Gastrocnemius medialis (tissue), 4 donors: Measurements from ENCODE around the gene MSANTD2. TPM values are rescaled to one million over a fixed set of nuclear protein-coding genes. Genes with fewer than 3 reads are reported as not detected.

Experiments
- ATAC-seq, 2 donors: fragments of 150-250 bp; one replicate each; pipeline ENCODE4 v1.9.1; 2016
- DNase-seq, 2 donors: peaks; one replicate each; pipeline ENCODE4 v3.0.0-alpha.2; 2019
- H3K27ac ChIP-seq, 4 donors: fragments of 200-600 bp; sonication (generic); 1 replicate in 1 of 4; 2 replicates in 3 of 4; pipeline ENCODE4 v1.5.1; 2016 to 2018; ENCODE audit warnings: mild to moderate bottlenecking in 2 of 4, moderate library complexity in 1 of 4
- H3K27me3 ChIP-seq, 3 donors: fragments of 200-600 bp; sonication (generic) in 2 of 3; 1 replicate in 1 of 3; 2 replicates in 2 of 3; pipeline versions ENCODE4 v1.5.1 to v1.6.0; 2016 to 2019; ENCODE audit warnings: mild to moderate bottlenecking in 1 of 3, moderate library complexity in 1 of 3
- H3K36me3 ChIP-seq, 2 donors: fragments of 200-600 bp; sonication (generic) in 1 of 2; one replicate each; pipeline ENCODE4 v1.5.1; 2017 to 2018
- H3K4me1 ChIP-seq, 2 donors: fragments of 200-600 bp; sonication (generic) in 1 of 2; one replicate each; pipeline ENCODE4 v1.5.1; 2016 to 2017; ENCODE audit warnings: mild to moderate bottlenecking in 2 of 2
- H3K4me3 ChIP-seq, 4 donors: fragments of 200-600 bp; sonication (generic) in 3 of 4; 1 replicate in 1 of 4; 2 replicates in 3 of 4; pipeline ENCODE4 v1.5.1; 2016 to 2019; ENCODE audit warnings: mild to moderate bottlenecking in 2 of 4
- H3K9me3 ChIP-seq, 3 donors: fragments of 200-600 bp; sonication (generic) in 2 of 3; 1 replicate in 1 of 3; 2 replicates in 2 of 3; pipeline ENCODE4 v1.5.1; 2016 to 2019
- CTCF ChIP-seq, 5 experiments: fragments of 450-650 bp in 3 of 5; fragments of 200-600 bp in 2 of 5; sonication (generic) in 2 of 5; IDR thresholded peaks in 4 of 5; conservative IDR thresholded peaks in 1 of 5; 1 replicate in 4 of 5; 2 replicates in 1 of 5; pipeline ENCODE4 v1.5.1; 2016 to 2019; ENCODE audit warnings: antibody characterized with exemption in 5 of 5, mild to moderate bottlenecking in 3 of 5, moderate library complexity in 3 of 5
- POLR2A ChIP-seq, 2 donors: fragments of 450-650 bp; IDR thresholded peaks; one replicate each; pipeline ENCODE4 v1.6.1; 2017; ENCODE audit warnings: antibody characterized with exemption in 2 of 2, mild to moderate bottlenecking in 2 of 2, moderate library complexity in 2 of 2
- in situ Hi-C, 4 donors: fragments of 200-750 bp; cut with MboI; loops; one replicate each; pipeline versions ENCODE4 v1.15.0 to v1.8.0; 2017; ENCODE audit warnings: low sequenced_read_pairs in 4 of 4
- intact Hi-C: fragments of 100-400 bp; cut with DNase I; formaldehyde crosslinking; loops from one replicate; pipeline ENCODE4 v1.15.1; 2023; ENCODE audit warnings: low total_unique reads
- total RNA-seq, 4 donors: library from RNA; depleted of rRNA; stranded (reverse); fragments of >200 nt; gene quantifications; one replicate each; pipeline versions ENCODE4 v1.1.0 to v1.2.3, GENCODE V29; 2016

Gene MSANTD2
- total RNA-seq, 4 donors from 2014 or later, result 3.3 to 5.1 (median 3.8) TPM

GRCh38 chr11:124739479-124740276 lies 60.5 kb downstream of the MSANTD2 start, which contains the start of gene NRGN:
NRGN (plus strand) TSS chr11:124739942; CDS start chr11:124740085, 143 bp downstream.
- peak; percentile 88 to 93 for ATAC-seq
- peak in 1 of 5 experiments; percentile 25 for TF ChIP-seq CTCF (IDR thresholded peaks at IDR 0.05 in 4 of 5, conservative IDR thresholded peaks at IDR 0.05 in 1 of 5)
- no peak for TF ChIP-seq POLR2A (IDR thresholded peaks at IDR 0.05)
- peak within 1 kb of the TSS in 2 of 4 donors; percentile 12 to 33 for H3K27ac ChIP-seq
- no peaks in the 10 kb centered on the region for H3K9me3 ChIP-seq
- H3K4me1 ChIP-seq, result peaks cover 3 to 14% of the 10 kb centered on the region in 2 donors
- H3K4me3 ChIP-seq, result peak within 1 kb of the TSS; percentile 68 to 93 (median 70)
- intact Hi-C loops (loop anchor here (5.0 kb wide), 1 partner anchor 153 kb away; no protein-coding TSS in a partner anchor), in situ Hi-C loops (no loop called here)
- H3K27me3 ChIP-seq, result peaks cover 10 to 46% (median 37%) of the 10 kb centered on the region in 3 donors
- peak; percentile 71 to 78 for DNase-seq
- H3K36me3 ChIP-seq, result no peaks in the 10 kb centered on the region

GRCh38 chr11:124738713-124739478 lies 61.3 kb downstream of the MSANTD2 start:
- intact Hi-C loops, result loop anchor here (5.0 kb wide), 1 partner anchor 153 kb away; no protein-coding TSS in a partner anchor
- peaks cover 4 to 38% (median 32%) of the 10 kb centered on the region in 3 donors for H3K27me3 ChIP-seq
- no peak for DNase-seq
- TF ChIP-seq POLR2A (IDR thresholded peaks at IDR 0.05) (no peak), CTCF (IDR thresholded peaks at IDR 0.05 in 4 of 5, conservative IDR thresholded peaks at IDR 0.05 in 1 of 5) (no peak)
- H3K4me3 ChIP-seq, result peak overlapping the region in 3 of 4 donors; percentile 68 to 93 (median 69)
- H3K27ac ChIP-seq, result no peak overlapping the region
- H3K4me1 ChIP-seq, result peaks cover 3 to 14% of the 10 kb centered on the region in 2 donors
- H3K9me3 ChIP-seq, result no peaks in the 10 kb centered on the region
- in situ Hi-C loops, result no loop called here
- H3K36me3 ChIP-seq, result no peaks in the 10 kb centered on the region
- ATAC-seq, result peak in 1 of 2 donors; percentile 10

- H3K36me3 ChIP-seq, result no peaks in the 10 kb centered on the region
- no peak overlapping the region for H3K4me3 ChIP-seq
- in situ Hi-C loops (no loop called here), intact Hi-C loops (loop anchor here (5.0 kb wide), 1 partner anchor 155 kb away; no protein-coding TSS in a partner anchor)
- TF ChIP-seq CTCF (IDR thresholded peaks at IDR 0.05 in 4 of 5, conservative IDR thresholded peaks at IDR 0.05 in 1 of 5), result no peak
- TF ChIP-seq POLR2A (IDR thresholded peaks at IDR 0.05), result no peak
- no peaks in the 10 kb centered on the region for H3K9me3 ChIP-seq
- H3K27me3 ChIP-seq, result peaks cover 4 to 34% (median 30%) of the 10 kb centered on the region in 3 donors
- DNase-seq, result no peak
- peaks cover 3 to 14% of the 10 kb centered on the region in 2 donors for H3K4me1 ChIP-seq
- no peak overlapping the region for H3K27ac ChIP-seq
- no peak for ATAC-seq
Measured at GRCh38 chr11:124737638-124738305, 62.4 kb downstream of the MSANTD2 start.

GRCh38 chr11:124736736-124737135 lies 63.5 kb downstream of the MSANTD2 start:
- in situ Hi-C loops, result no loop called here
- peaks cover 3 to 14% of the 10 kb centered on the region in 2 donors for H3K4me1 ChIP-seq
- no peak for TF ChIP-seq POLR2A (IDR thresholded peaks at IDR 0.05)
- TF ChIP-seq CTCF (IDR thresholded peaks at IDR 0.05 in 4 of 5, conservative IDR thresholded peaks at IDR 0.05 in 1 of 5), result no peak
- DNase-seq (no peak), ATAC-seq (no peak)
- no peak overlapping the region for H3K4me3 ChIP-seq
- intact Hi-C loops, result loop anchor here (5.0 kb wide), 1 partner anchor 156 kb away; no protein-coding TSS in a partner anchor
- no peaks in the 10 kb centered on the region for H3K36me3 ChIP-seq
- no peak overlapping the region for H3K27ac ChIP-seq
- no peaks in the 10 kb centered on the region for H3K9me3 ChIP-seq
- H3K27me3 ChIP-seq, result peaks cover 4 to 31% (median 25%) of the 10 kb centered on the region in 3 donors
